Muscle of back (tissue), 13 donors: ENCODE results near the gene RPL13. TPM values are rescaled to one million over a fixed set of nuclear protein-coding genes. Genes with fewer than 3 reads are reported as not detected.

ENCODE experiments used
- DNase-seq, 3 donors: peaks; one replicate each; pipeline versions ENCODE4 v3.0.0 to v3.0.0-alpha.2; 2013
- long read RNA-seq, 9 donors: transcript quantifications; one replicate each; lab custom pipeline, GENCODE V29; 2026
- polyA plus RNA-seq, 10 donors: library from polyadenylated mRNA; unstranded; fragments of 120-200 nt; gene quantifications; one replicate each; pipeline ENCODE4 v1.2.1, GENCODE V29; 2013; ENCODE audit not compliant: insufficient read length in 10 of 10

RPL13 gene
- 1,000 to 10,000 TPM; 2,542 to 4,784 (median 3,744) TPM for polyA plus RNA-seq
- long read RNA-seq, donor 1, full-length matches to known transcripts: 3,541 of 3,974 reads
- long read RNA-seq, donor 1, partial matches to known transcripts: 327 of 3,974 reads
- long read RNA-seq, donor 1, other reads (novel, unspliced or antisense): 106 of 3,974 reads
- long read RNA-seq, donor 2, full-length matches to known transcripts: 2,559 of 2,895 reads
- long read RNA-seq, donor 2, partial matches to known transcripts: 267 of 2,895 reads
- long read RNA-seq, donor 2, other reads (novel, unspliced or antisense): 69 of 2,895 reads
- long read RNA-seq, donor 3, full-length matches to known transcripts: 4 of 4 reads
- long read RNA-seq, donor 3, partial matches to known transcripts: 0 of 4 reads
- long read RNA-seq, donor 3, other reads (novel, unspliced or antisense): 0 of 4 reads
- long read RNA-seq, donor 4, full-length matches to known transcripts: 2,668 of 3,046 reads
- long read RNA-seq, donor 4, partial matches to known transcripts: 305 of 3,046 reads
- long read RNA-seq, donor 4, other reads (novel, unspliced or antisense): 73 of 3,046 reads
- long read RNA-seq, donor 5, full-length matches to known transcripts: 3,487 of 4,170 reads
- long read RNA-seq, donor 5, partial matches to known transcripts: 548 of 4,170 reads
- long read RNA-seq, donor 5, other reads (novel, unspliced or antisense): 135 of 4,170 reads
- long read RNA-seq, donor 6, full-length matches to known transcripts: 3,398 of 3,725 reads
- long read RNA-seq, donor 6, partial matches to known transcripts: 223 of 3,725 reads
- long read RNA-seq, donor 6, other reads (novel, unspliced or antisense): 104 of 3,725 reads
- long read RNA-seq, donor 7, full-length matches to known transcripts: 2,675 of 2,955 reads
- long read RNA-seq, donor 7, partial matches to known transcripts: 210 of 2,955 reads
- long read RNA-seq, donor 7, other reads (novel, unspliced or antisense): 70 of 2,955 reads
- long read RNA-seq, donor 8, full-length matches to known transcripts: 2,292 of 2,759 reads
- long read RNA-seq, donor 8, partial matches to known transcripts: 416 of 2,759 reads
- long read RNA-seq, donor 8, other reads (novel, unspliced or antisense): 51 of 2,759 reads
- long read RNA-seq, donor 9, full-length matches to known transcripts: 455 of 547 reads
- long read RNA-seq, donor 9, partial matches to known transcripts: 92 of 547 reads
- long read RNA-seq, donor 9, other reads (novel, unspliced or antisense): 0 of 547 reads

GRCh38 chr16:89560378-89561141 lies at the start of gene RPL13:
RPL13 (plus strand) TSS chr16:89560682; CDS start chr16:89560960, 278 bp downstream.
- peak; percentile 95 to 98 (median 97) for DNase-seq

GRCh38 chr16:89511374-89511773 lies 49.1 kb upstream of the RPL13 start:
- DNase-seq: no peak

- DNase-seq: no peak
Observed at GRCh38 chr16:89512453-89512852, 48.0 kb upstream of the RPL13 start.

- DNase-seq: no peak
Observed at GRCh38 chr16:89517128-89517527, 43.4 kb upstream of the RPL13 start.

GRCh38 chr16:89519881-89520280 lies 40.6 kb upstream of the RPL13 start:
- DNase-seq: no peak

GRCh38 chr16:89522287-89522686 lies 38.2 kb upstream of the RPL13 start:
- no peak for DNase-seq

GRCh38 chr16:89523680-89524344 lies 36.7 kb upstream of the RPL13 start:
- DNase-seq: no peak

- DNase-seq: no peak
Observed at GRCh38 chr16:89525146-89525913, 35.2 kb upstream of the RPL13 start.

- DNase-seq: no peak
Observed at GRCh38 chr16:89529097-89529496, 31.4 kb upstream of the RPL13 start.

GRCh38 chr16:89530401-89531381 lies 29.8 kb upstream of the RPL13 start:
- no peak for DNase-seq

GRCh38 chr16:89531821-89532526 lies 28.5 kb upstream of the RPL13 start:
- no peak for DNase-seq

GRCh38 chr16:89534252-89534756 lies 26.2 kb upstream of the RPL13 start:
- DNase-seq: peak; percentile 8 to 45 (median 17)

GRCh38 chr16:89536371-89536770 lies 24.1 kb upstream of the RPL13 start:
- no peak for DNase-seq

- DNase-seq: no peak
Observed at GRCh38 chr16:89536886-89537548, 23.5 kb upstream of the RPL13 start.

GRCh38 chr16:89537549-89537925 lies 22.9 kb upstream of the RPL13 start:
- no peak for DNase-seq

GRCh38 chr16:89538286-89538685 lies 22.2 kb upstream of the RPL13 start:
- no peak for DNase-seq

GRCh38 chr16:89540557-89540956 lies 19.9 kb upstream of the RPL13 start:
- DNase-seq: no peak
